Keratinocyte (primary cell): ENCODE measurements around the gene OBSCN. TPM values are rescaled to one million over a fixed set of nuclear protein-coding genes. Genes with fewer than 3 reads are reported as not detected.

Experiments used
- DNase-seq: peaks from one replicate; pipeline ENCODE4 v3.0.0-alpha.2; 2011; ENCODE audit warnings: low read depth, missing footprints, low spot score
- FAIRE-seq: peaks from 2 replicates; lab custom pipeline; 2011; peaks lifted over from hg19 to GRCh38; lab: Jason Lieb, UNC
- H2AFZ ChIP-seq: 2 replicates; pipeline ENCODE4 v1.6.0; 2012; ENCODE audit warnings: low read length, control low read depth, inconsistent platforms; ENCODE audit not compliant: control insufficient read depth
- H3K27ac ChIP-seq: 2 replicates; pipeline ENCODE4 v1.5.1; 2011; ENCODE audit warnings: low read length; ENCODE audit not compliant: control insufficient read depth, insufficient read depth
- H3K27me3 ChIP-seq: 3 replicates; pipeline ENCODE4 v1.6.0; 2011; ENCODE audit warnings: low read length; ENCODE audit not compliant: control insufficient read depth, insufficient read depth; ENCODE audit errors: extremely low read depth
- H3K36me3 ChIP-seq, 2 experiments: 2 replicates in 1 of 2; 3 replicates in 1 of 2; pipeline ENCODE4 v1.5.1; 2011; ENCODE audit warnings: low read length in 2 of 2, mild to moderate bottlenecking in 1 of 2; ENCODE audit not compliant: control insufficient read depth in 2 of 2, insufficient read depth in 2 of 2; ENCODE audit errors: extremely low read depth in 1 of 2
- H3K4me1 ChIP-seq: 3 replicates; pipeline ENCODE4 v1.5.1; 2011; ENCODE audit warnings: low read length; ENCODE audit not compliant: control insufficient read depth, insufficient read depth; ENCODE audit errors: extremely low read depth
- H3K4me2 ChIP-seq: 3 replicates; pipeline ENCODE4 v1.6.0; 2011; ENCODE audit warnings: low read depth, low read length; ENCODE audit not compliant: control insufficient read depth, insufficient read depth; ENCODE audit errors: extremely low read depth
- H3K4me3 ChIP-seq, 3 experiments: fragments of 200-600 bp in 1 of 3; sonication (generic) in 1 of 3; 2 replicates in 2 of 3; 3 replicates in 1 of 3; pipeline ENCODE4 v1.5.1; 2011 to 2016; ENCODE audit warnings: low read length in 3 of 3, mild to moderate bottlenecking in 3 of 3, control low read depth in 2 of 3, inconsistent platforms in 1 of 3, low read depth in 1 of 3, mixed read lengths in 1 of 3, mixed run types in 1 of 3, moderate library complexity in 1 of 3; ENCODE audit not compliant: control insufficient read depth in 2 of 3, insufficient read depth in 2 of 3; ENCODE audit errors: extremely low read depth in 1 of 3
- H3K79me2 ChIP-seq: 2 replicates; pipeline ENCODE4 v1.6.0; 2012; ENCODE audit warnings: low read length; ENCODE audit not compliant: control insufficient read depth, insufficient read depth
- H3K9ac ChIP-seq: 3 replicates; pipeline ENCODE4 v1.6.0; 2011; ENCODE audit warnings: low read length; ENCODE audit not compliant: control insufficient read depth, insufficient read depth; ENCODE audit errors: extremely low read depth
- H3K9me1 ChIP-seq: 3 replicates; pipeline ENCODE4 v1.6.0; 2011; ENCODE audit warnings: low read length; ENCODE audit not compliant: control insufficient read depth, insufficient read depth; ENCODE audit errors: extremely low read depth
- H3K9me3 ChIP-seq: 2 replicates; pipeline ENCODE4 v1.5.1; 2012; ENCODE audit warnings: low read depth, low read length; ENCODE audit not compliant: control insufficient read depth
- H4K20me1 ChIP-seq: 3 replicates; pipeline ENCODE4 v1.6.0; 2011; ENCODE audit warnings: low read length; ENCODE audit not compliant: control insufficient read depth, insufficient read depth; ENCODE audit errors: extremely low read depth
- CTCF ChIP-seq, 3 experiments: IDR thresholded peaks in 1 of 3; conservative IDR thresholded peaks in 1 of 3; optimal IDR thresholded peaks in 1 of 3; 2 replicates in 2 of 3; 3 replicates in 1 of 3; pipeline versions ENCODE3 to v1.5.1; 2011; ENCODE audit warnings: low read length in 3 of 3, mild to moderate bottlenecking in 3 of 3, moderate library complexity in 2 of 3, control low read depth in 1 of 3, inconsistent platforms in 1 of 3; ENCODE audit not compliant: insufficient read depth in 2 of 3; ENCODE audit errors: extremely low read depth in 1 of 3
- EZH2 ChIP-seq: IDR thresholded peaks from one replicate; pipeline ENCODE4 v1.6.1; 2012; ENCODE audit warnings: inconsistent platforms, mild to moderate bottlenecking, low read length, moderate library complexity
- dilution Hi-C: fragments of 300-500 bp; cut with MboI; formaldehyde crosslinking; loops from one replicate; pipeline ENCODE4 v1.7.0; 2020; ENCODE audit warnings: low sequenced_read_pairs; ENCODE audit not compliant: extremely low pct_ligation_motif_present
- polyA plus RNA-seq, 5 experiments: library from polyadenylated mRNA; depleted of rRNA in 3 of 5; stranded (reverse) in 3 of 5; stranded (forward) in 1 of 5; unstranded in 1 of 5; fragments of >200 nt; gene quantifications; 1 replicate in 1 of 5; 2 replicates in 3 of 5; 3 replicates in 1 of 5; pipeline versions ENCODE4 v1.2.1 to v1.2.3, GENCODE V29; 2011 to 2012; ENCODE audit warnings: missing spikeins in 2 of 5, low read depth in 1 of 5, low replicate concordance in 1 of 5

Gene OBSCN
- polyA plus RNA-seq, 1 donor (not counting 4 experiments of a cell fraction or from before 2014, with no cell fraction given) = 1.8 TPM

- Histone ChIP-seq H3K9ac (no peak overlapping the region), H3K9me3 (peaks cover 8% of the 10 kb centered on the region), H2AFZ (no peak overlapping the region), H3K27ac (no peak overlapping the region), H3K4me2 (no peak overlapping the region), H4K20me1 (no peaks in the 10 kb centered on the region), H3K4me1 (no peaks in the 10 kb centered on the region), H3K9me1 (no peaks in the 10 kb centered on the region), H3K79me2 (no peaks in the 10 kb centered on the region), H3K27me3 (no peaks in the 10 kb centered on the region), H3K4me3 (no peak overlapping the region), H3K36me3 (no peaks in the 10 kb centered on the region)
- no peak for DNase-seq
- dilution Hi-C loops = no loop called here
- TF ChIP-seq CTCF (optimal IDR thresholded peaks at IDR 0.05 in 1 of 3, IDR thresholded peaks at IDR 0.05 in 1 of 3, conservative IDR thresholded peaks at IDR 0.05 in 1 of 3; ENCODE audit: extremely low read depth in 1 of 3, insufficient read depth in 2 of 3, low read length in 3 of 3) = no peak
- TF ChIP-seq EZH2 = no peak
- no peak for FAIRE-seq
Observed at GRCh38 chr1:228306275-228307217, 98.7 kb downstream of the OBSCN start.

DNA sequence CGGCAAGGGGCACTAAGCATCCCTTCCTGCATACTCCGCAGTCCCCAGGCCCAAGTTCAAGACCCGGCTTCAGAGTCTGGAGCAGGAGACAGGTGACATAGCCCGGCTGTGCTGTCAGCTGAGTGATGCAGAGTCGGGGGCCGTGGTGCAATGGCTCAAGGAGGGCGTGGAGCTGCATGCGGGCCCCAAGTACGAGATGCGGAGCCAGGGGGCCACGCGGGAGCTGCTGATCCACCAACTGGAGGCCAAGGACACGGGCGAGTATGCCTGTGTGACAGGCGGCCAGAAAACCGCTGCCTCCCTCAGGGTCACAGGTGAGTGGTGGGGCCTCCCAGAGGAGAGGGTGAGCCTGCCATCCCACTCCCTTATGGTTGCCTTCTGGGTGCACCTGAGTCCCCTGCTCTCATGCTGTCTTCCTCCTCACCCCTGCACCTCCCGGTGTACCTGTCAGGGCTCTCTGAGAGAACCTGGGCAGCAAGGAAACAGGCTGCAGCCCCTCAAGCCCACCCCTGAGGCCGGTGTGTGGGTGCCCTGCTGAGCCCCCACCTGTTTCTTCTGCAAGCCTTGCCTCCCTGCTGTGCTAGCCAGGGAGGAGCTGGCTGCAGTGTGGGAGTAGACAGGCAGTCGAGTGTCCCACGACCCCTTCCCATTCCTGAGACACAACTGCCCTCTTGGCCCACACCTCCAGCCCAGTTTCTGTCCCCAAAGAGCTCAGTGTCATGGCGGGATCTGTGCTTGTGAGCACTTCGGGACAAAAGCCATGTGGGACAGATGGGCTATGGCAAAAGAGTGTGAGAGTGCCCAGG lies 99.6 kb downstream of the OBSCN start:
- H3K79me2 ChIP-seq = no peaks in the 10 kb centered on the region
- no peak overlapping the region for H2AFZ ChIP-seq
- H3K36me3 ChIP-seq = no peaks in the 10 kb centered on the region
- no peaks in the 10 kb centered on the region for H3K4me1 ChIP-seq
- peaks cover 6% of the 10 kb centered on the region for H3K9me3 ChIP-seq
- dilution Hi-C loops = no loop called here
- no peak overlapping the region for H3K4me3 ChIP-seq
- no peak overlapping the region for H3K4me2 ChIP-seq
- no peak overlapping the region for H3K27ac ChIP-seq
- H3K27me3 ChIP-seq = no peaks in the 10 kb centered on the region
- H3K9me1 ChIP-seq = no peaks in the 10 kb centered on the region
- TF ChIP-seq EZH2 (no peak), CTCF (optimal IDR thresholded peaks at IDR 0.05 in 1 of 3, IDR thresholded peaks at IDR 0.05 in 1 of 3, conservative IDR thresholded peaks at IDR 0.05 in 1 of 3; ENCODE audit: extremely low read depth in 1 of 3, insufficient read depth in 2 of 3, low read length in 3 of 3) (no peak)
- DNase-seq (no peak), FAIRE-seq (no peak)
- no peak overlapping the region for H3K9ac ChIP-seq
- H4K20me1 ChIP-seq = no peaks in the 10 kb centered on the region
